ENCODE results near the gene ETS1. TPM values are rescaled to one million over a fixed set of nuclear protein-coding genes. Genes with fewer than 3 reads are reported as not detected.

ETS1 gene
- polyA plus RNA-seq, 4 donors = 5.1 to 31.5 (median 20.9) TPM

GRCh38 chr11:128575961-128576350 is 11.4 kb downstream of the ETS1 start:
- H3K9me3 ChIP-seq (ENCODE audit: control insufficient read depth in 2 of 2, insufficient read depth in 1 of 2, low read depth in 1 of 2, low read length in 1 of 2) = no peaks in the 10 kb centered on the region
- H3K36me3 ChIP-seq (ENCODE audit: control insufficient read depth in 3 of 3, insufficient read depth in 2 of 3, low read depth in 1 of 3, low read length in 3 of 3) = no peaks in the 10 kb centered on the region
- DNase-seq (peak; percentile 45 to 56), FAIRE-seq (no peak)
- H3K27me3 ChIP-seq (ENCODE audit: control insufficient read depth in 3 of 3, insufficient read depth in 3 of 3, low read length in 3 of 3) = peaks cover 0 to 8% (median 2%) of the 10 kb centered on the region in 3 donors
- WGBS, 3 donors = 11 to 28% (median 26%) methylated on average over 4 of the region's 4 CpGs
- H3K4me3 ChIP-seq (ENCODE audit: low read depth in 1 of 3, low read length in 3 of 3) = no peak overlapping the region
- H3K27ac ChIP-seq (ENCODE audit: low read depth in 1 of 3, low read length in 2 of 3) = peak overlapping the region in 2 of 3 donors; percentile 33 to 59
- H3K4me1 ChIP-seq (ENCODE audit: control insufficient read depth in 3 of 3, insufficient read depth in 2 of 3, low read depth in 1 of 3, low read length in 2 of 3) = peaks cover 0 to 11% (median 1%) of the 10 kb centered on the region in 3 donors

GRCh38 chr11:128575174-128575960 is 12.0 kb downstream of the ETS1 start:
- Histone ChIP-seq H3K36me3 (ENCODE audit: control insufficient read depth in 3 of 3, insufficient read depth in 2 of 3, low read depth in 1 of 3, low read length in 3 of 3) (no peaks in the 10 kb centered on the region), H3K4me1 (ENCODE audit: control insufficient read depth in 3 of 3, insufficient read depth in 2 of 3, low read depth in 1 of 3, low read length in 2 of 3) (peaks cover 0 to 11% (median 1%) of the 10 kb centered on the region in 3 donors), H3K27ac (ENCODE audit: low read depth in 1 of 3, low read length in 2 of 3) (peak overlapping the region in 2 of 3 donors; percentile 33 to 59), H3K27me3 (ENCODE audit: control insufficient read depth in 3 of 3, insufficient read depth in 3 of 3, low read length in 3 of 3) (peaks cover 0 to 8% (median 2%) of the 10 kb centered on the region in 3 donors), H3K9me3 (ENCODE audit: control insufficient read depth in 2 of 2, insufficient read depth in 1 of 2, low read depth in 1 of 2, low read length in 1 of 2) (no peaks in the 10 kb centered on the region), H3K4me3 (ENCODE audit: low read depth in 1 of 3, low read length in 3 of 3) (no peak overlapping the region)
- FAIRE-seq = no peak
- no peak for DNase-seq
- 56 to 75% (median 70%) methylated on average over 9 of the region's 9 CpGs for WGBS, 3 donors

GRCh38 chr11:128574576-128575011 is 12.8 kb downstream of the ETS1 start:
- no peak overlapping the region for H3K27ac ChIP-seq (ENCODE audit: low read depth in 1 of 3, low read length in 2 of 3)
- no peak for FAIRE-seq
- 60 to 67% (median 61%) methylated on average over 2 of the region's 2 CpGs for WGBS, 3 donors

GRCh38 chr11:128573638-128574037 is 13.7 kb downstream of the ETS1 start:
- DNase-seq (no peak), FAIRE-seq (no peak)
- WGBS, 3 donors = 90 to 92% (median 90%) methylated on average over 5 of the region's 5 CpGs
- Histone ChIP-seq H3K4me1 (ENCODE audit: control insufficient read depth in 3 of 3, insufficient read depth in 2 of 3, low read depth in 1 of 3, low read length in 2 of 3) (peaks cover 0 to 11% (median 1%) of the 10 kb centered on the region in 3 donors), H3K27me3 (ENCODE audit: control insufficient read depth in 3 of 3, insufficient read depth in 3 of 3, low read length in 3 of 3) (peaks cover 0 to 8% (median 2%) of the 10 kb centered on the region in 3 donors), H3K36me3 (ENCODE audit: control insufficient read depth in 3 of 3, insufficient read depth in 2 of 3, low read depth in 1 of 3, low read length in 3 of 3) (no peaks in the 10 kb centered on the region), H3K4me3 (ENCODE audit: low read depth in 1 of 3, low read length in 3 of 3) (no peak overlapping the region), H3K27ac (ENCODE audit: low read depth in 1 of 3, low read length in 2 of 3) (no peak overlapping the region), H3K9me3 (ENCODE audit: control insufficient read depth in 2 of 2, insufficient read depth in 1 of 2, low read depth in 1 of 2, low read length in 1 of 2) (no peaks in the 10 kb centered on the region)

More at GRCh38 chr11:128574576-128575011, 12.8 kb downstream of the ETS1 start:
- Histone ChIP-seq H3K9me3 (ENCODE audit: control insufficient read depth in 2 of 2, insufficient read depth in 1 of 2, low read depth in 1 of 2, low read length in 1 of 2) (no peaks in the 10 kb centered on the region), H3K4me1 (ENCODE audit: control insufficient read depth in 3 of 3, insufficient read depth in 2 of 3, low read depth in 1 of 3, low read length in 2 of 3) (peaks cover 0 to 11% (median 1%) of the 10 kb centered on the region in 3 donors), H3K4me3 (ENCODE audit: low read depth in 1 of 3, low read length in 3 of 3) (no peak overlapping the region), H3K36me3 (ENCODE audit: control insufficient read depth in 3 of 3, insufficient read depth in 2 of 3, low read depth in 1 of 3, low read length in 3 of 3) (no peaks in the 10 kb centered on the region), H3K27me3 (ENCODE audit: control insufficient read depth in 3 of 3, insufficient read depth in 3 of 3, low read length in 3 of 3) (peaks cover 0 to 8% (median 2%) of the 10 kb centered on the region in 3 donors)
- no peak for DNase-seq

- Histone ChIP-seq H3K9me3 (ENCODE audit: control insufficient read depth in 2 of 2, insufficient read depth in 1 of 2, low read depth in 1 of 2, low read length in 1 of 2) (no peaks in the 10 kb centered on the region), H3K4me3 (ENCODE audit: low read depth in 1 of 3, low read length in 3 of 3) (no peak overlapping the region), H3K36me3 (ENCODE audit: control insufficient read depth in 3 of 3, insufficient read depth in 2 of 3, low read depth in 1 of 3, low read length in 3 of 3) (no peaks in the 10 kb centered on the region), H3K27ac (ENCODE audit: low read depth in 1 of 3, low read length in 2 of 3) (no peak overlapping the region), H3K27me3 (ENCODE audit: control insufficient read depth in 3 of 3, insufficient read depth in 3 of 3, low read length in 3 of 3) (peaks cover 0 to 5% (median 2%) of the 10 kb centered on the region in 3 donors), H3K4me1 (ENCODE audit: control insufficient read depth in 3 of 3, insufficient read depth in 2 of 3, low read depth in 1 of 3, low read length in 2 of 3) (peaks cover 0 to 11% (median 1%) of the 10 kb centered on the region in 3 donors)
- FAIRE-seq = no peak
- no peak for DNase-seq
- WGBS, 3 donors = 66 to 89% (median 87%) methylated on average over 6 of the region's 6 CpGs
Observed at GRCh38 chr11:128572965-128573364, 14.4 kb downstream of the ETS1 start.

- Histone ChIP-seq H3K27me3 (ENCODE audit: control insufficient read depth in 3 of 3, insufficient read depth in 3 of 3, low read length in 3 of 3) (peaks cover 0 to 2% (median 0%) of the 10 kb centered on the region in 3 donors), H3K36me3 (ENCODE audit: control insufficient read depth in 3 of 3, insufficient read depth in 2 of 3, low read depth in 1 of 3, low read length in 3 of 3) (no peaks in the 10 kb centered on the region), H3K4me1 (ENCODE audit: control insufficient read depth in 3 of 3, insufficient read depth in 2 of 3, low read depth in 1 of 3, low read length in 2 of 3) (peaks cover 0 to 4% (median 2%) of the 10 kb centered on the region in 3 donors), H3K27ac (ENCODE audit: low read depth in 1 of 3, low read length in 2 of 3) (no peak overlapping the region), H3K4me3 (ENCODE audit: low read depth in 1 of 3, low read length in 3 of 3) (no peak overlapping the region), H3K9me3 (ENCODE audit: control insufficient read depth in 2 of 2, insufficient read depth in 1 of 2, low read depth in 1 of 2, low read length in 1 of 2) (no peaks in the 10 kb centered on the region)
- DNase-seq = no peak
- 70 to 75% (median 73%) methylated on average over 7 of the region's 7 CpGs for WGBS, 3 donors
- FAIRE-seq = no peak
Observed at GRCh38 chr11:128570632-128571031, 16.7 kb downstream of the ETS1 start.

GRCh38 chr11:128569291-128569690 is 18.1 kb downstream of the ETS1 start:
- peaks cover 0 to 2% (median 0%) of the 10 kb centered on the region in 3 donors for H3K27me3 ChIP-seq (ENCODE audit: control insufficient read depth in 3 of 3, insufficient read depth in 3 of 3, low read length in 3 of 3)
- FAIRE-seq = no peak
- H3K9me3 ChIP-seq (ENCODE audit: control insufficient read depth in 2 of 2, insufficient read depth in 1 of 2, low read depth in 1 of 2, low read length in 1 of 2) = no peaks in the 10 kb centered on the region
- 21 to 52% (median 40%) methylated on average over 2 of the region's 2 CpGs for WGBS, 3 donors
- H3K27ac ChIP-seq (ENCODE audit: low read depth in 1 of 3, low read length in 2 of 3) = no peak overlapping the region
- H3K36me3 ChIP-seq (ENCODE audit: control insufficient read depth in 3 of 3, insufficient read depth in 2 of 3, low read depth in 1 of 3, low read length in 3 of 3) = no peaks in the 10 kb centered on the region
- H3K4me1 ChIP-seq (ENCODE audit: control insufficient read depth in 3 of 3, insufficient read depth in 2 of 3, low read depth in 1 of 3, low read length in 2 of 3) = peaks cover 0 to 9% (median 2%) of the 10 kb centered on the region in 3 donors
- no peak for DNase-seq
- no peak overlapping the region for H3K4me3 ChIP-seq (ENCODE audit: low read depth in 1 of 3, low read length in 3 of 3)

- no peak for FAIRE-seq
- H3K36me3 ChIP-seq (ENCODE audit: control insufficient read depth in 3 of 3, insufficient read depth in 2 of 3, low read depth in 1 of 3, low read length in 3 of 3) = no peaks in the 10 kb centered on the region
- no peak for DNase-seq
- peaks cover 0 to 9% (median 2%) of the 10 kb centered on the region in 3 donors for H3K4me1 ChIP-seq (ENCODE audit: control insufficient read depth in 3 of 3, insufficient read depth in 2 of 3, low read depth in 1 of 3, low read length in 2 of 3)
- peaks cover 0 to 2% (median 0%) of the 10 kb centered on the region in 3 donors for H3K27me3 ChIP-seq (ENCODE audit: control insufficient read depth in 3 of 3, insufficient read depth in 3 of 3, low read length in 3 of 3)
- no peaks in the 10 kb centered on the region for H3K9me3 ChIP-seq (ENCODE audit: control insufficient read depth in 2 of 2, insufficient read depth in 1 of 2, low read depth in 1 of 2, low read length in 1 of 2)
- H3K4me3 ChIP-seq (ENCODE audit: low read depth in 1 of 3, low read length in 3 of 3) = no peak overlapping the region
- peak overlapping the region in 1 of 3 donors; percentile 47 for H3K27ac ChIP-seq (ENCODE audit: low read depth in 1 of 3, low read length in 2 of 3)
- 81 to 88% (median 84%) methylated on average over 11 of the region's 11 CpGs for WGBS, 3 donors
Observed at GRCh38 chr11:128568166-128568778, 19.1 kb downstream of the ETS1 start.

Measured in small intestine (tissue), 7 donors.